PC-3 (cell line): ENCODE data around the gene LRBA. TPM values are rescaled to one million over a fixed set of nuclear protein-coding genes. Genes with fewer than 3 reads are reported as not detected.

ENCODE experiments used
- ATAC-seq: fragments of 200-7000 bp; cut with Tn5 transposase; 2 replicates; pipeline ENCODE4 v1.9.1; 2020; ENCODE audit warnings: mild to moderate bottlenecking, moderate library complexity
- BruUV-seq: library from RNA; stranded (reverse); fragments of 400-500 nt; replicated peaks from 2 replicates; lab custom pipeline; 2021; lab: Mats Ljungman, UMichigan
- CTCF ChIA-PET: fragments of 300-600 bp; sonication (Branson Sonifier 250); formaldehyde crosslinking; loops from one replicate; lab custom pipeline; 2022; ENCODE audit warnings: antibody characterized with exemption; lab: Charles Lee
- POLR2A ChIA-PET: fragments of 300-600 bp; sonication (Branson Sonifier 250); formaldehyde crosslinking; loops from one replicate; lab custom pipeline; 2022; ENCODE audit warnings: antibody characterized with exemption; ENCODE audit not compliant: unreplicated experiment; lab: Charles Lee
- DNase-seq: peaks from one replicate; pipeline ENCODE4 v3.0.0-alpha.2; 2015
- H2AFZ ChIP-seq: fragments of 300-600 bp; sonication (generic); 2 replicates; pipeline ENCODE4 v1.6.0; 2016; ENCODE audit warnings: antibody characterized with exemption, low read length
- H3F3A ChIP-seq: fragments of 300-600 bp; sonication (generic); one replicate; pipeline ENCODE4 v1.6.0; 2017; ENCODE audit warnings: antibody characterized with exemption, low read length, control low read depth, mild to moderate bottlenecking; ENCODE audit not compliant: unreplicated experiment
- H3K27ac ChIP-seq: fragments of 300-600 bp; sonication (generic); 2 replicates; pipeline ENCODE4 v1.5.1; 2016; ENCODE audit warnings: mild to moderate bottlenecking, low read length
- H3K27me3 ChIP-seq: fragments of 300-600 bp; sonication (generic); 2 replicates; pipeline ENCODE4 v1.6.1; 2016; ENCODE audit warnings: low read length, mixed read lengths
- H3K36me3 ChIP-seq: fragments of 300-600 bp; sonication (generic); 2 replicates; pipeline ENCODE4 v1.6.1; 2016; ENCODE audit warnings: low read depth, mixed run types, low read length, mixed read lengths
- H3K4me1 ChIP-seq: fragments of 300-600 bp; sonication (generic); 2 replicates; pipeline ENCODE4 v1.5.1; 2016; ENCODE audit warnings: low read length; ENCODE audit not compliant: insufficient read depth
- H3K4me2 ChIP-seq: fragments of 300-600 bp; sonication (generic); 2 replicates; pipeline ENCODE4 v1.6.0; 2016; ENCODE audit warnings: low read length
- H3K4me3 ChIP-seq: fragments of 300-600 bp; sonication (generic); 2 replicates; pipeline ENCODE4 v1.5.1; 2016; ENCODE audit warnings: mild to moderate bottlenecking, low read length, mixed read lengths
- H3K79me2 ChIP-seq: fragments of 300-600 bp; sonication (generic); 2 replicates; pipeline ENCODE4 v1.6.1; 2017; ENCODE audit warnings: low read length, mixed read lengths
- H3K9ac ChIP-seq: fragments of 300-600 bp; sonication (generic); 2 replicates; pipeline ENCODE4 v1.6.0; 2016; ENCODE audit warnings: mild to moderate bottlenecking, low read length
- H3K9me2 ChIP-seq: fragments of 300-600 bp; sonication (generic); replicated peaks from 2 replicates; pipeline ENCODE4 v1.6.1; 2016; ENCODE audit warnings: mixed run types, low read length, mixed read lengths
- H3K9me3 ChIP-seq: fragments of 300-600 bp; sonication (generic); 2 replicates; pipeline ENCODE4 v1.6.1; 2016; ENCODE audit warnings: low read length, mixed read lengths
- H4K20me1 ChIP-seq: fragments of 300-600 bp; sonication (generic); 2 replicates; pipeline ENCODE4 v1.6.1; 2016; ENCODE audit warnings: low read length, mixed read lengths
- CTCF ChIP-seq: fragments of 300-600 bp; sonication (generic); conservative IDR thresholded peaks from 2 replicates; pipeline ENCODE4 v1.5.1; 2017; ENCODE audit warnings: antibody characterized with exemption, low read depth, mild to moderate bottlenecking, low read length
- EZH2 ChIP-seq: fragments of 300-600 bp; sonication (generic); IDR thresholded peaks from one replicate; pipeline ENCODE4 v1.6.1; 2017; ENCODE audit warnings: antibody characterized with exemption, mild to moderate bottlenecking, low read length; ENCODE audit not compliant: unreplicated experiment
- EZH2phosphoT487 ChIP-seq: fragments of 300-600 bp; sonication (generic); IDR thresholded peaks from 2 replicates; pipeline ENCODE4 v1.6.1; 2018; ENCODE audit warnings: mild to moderate bottlenecking, antibody characterized with exemption, low read length, borderline replicate concordance
- intact Hi-C: fragments of 100-400 bp; cut with micrococcal nuclease; formaldehyde crosslinking; loops from 2 replicates; pipeline ENCODE4 v1.9.0; 2023
- total RNA-seq: library from RNA; depleted of rRNA; stranded (reverse); fragments of >200 nt; gene quantifications from 2 replicates; pipeline ENCODE4 v1.2.3, GENCODE V29; 2014

Gene LRBA
- total RNA-seq, 1 experiment from 2014 or later, result 40.8 TPM

GRCh38 chr4:150852216-150852615 lies 162.9 kb downstream of the LRBA start:
- CTCF ChIA-PET, result no interaction called here
- Histone ChIP-seq H2AFZ (no peak overlapping the region), H3K9me2 (no peaks in the 10 kb centered on the region), H3K4me1 (peaks cover 26% of the 10 kb centered on the region), H3K36me3 (peaks cover 3% of the 10 kb centered on the region; the same call in 1 of the 2 replicates), H3F3A (no peaks in the 10 kb centered on the region), H3K79me2 (no peaks in the 10 kb centered on the region), H3K4me2 (no peak overlapping the region), H3K4me3 (no peak overlapping the region), H3K9me3 (no peaks in the 10 kb centered on the region), H3K9ac (no peak overlapping the region), H4K20me1 (no peaks in the 10 kb centered on the region), H3K27ac (no peak overlapping the region), H3K27me3 (no peaks in the 10 kb centered on the region)
- TSS peak; percentile 64 for BruUV-seq
- no peak for DNase-seq
- POLR2A ChIA-PET, result no interaction called here
- ATAC-seq, result no peak
- intact Hi-C loops, result no loop called here
- no peak for TF ChIP-seq EZH2
- no peak for TF ChIP-seq EZH2phosphoT487
- no peak for TF ChIP-seq CTCF

- Histone ChIP-seq H3F3A (no peaks in the 10 kb centered on the region), H3K4me2 (peak overlapping the region; percentile 28; the same call in 1 of the 2 replicates), H3K27ac (0 out of 2 replicates have a peak overlapping the region, but pooled peaks have one; percentile 8), H4K20me1 (no peaks in the 10 kb centered on the region), H3K9me2 (no peaks in the 10 kb centered on the region), H3K36me3 (peaks cover 3% of the 10 kb centered on the region; the same call in 1 of the 2 replicates), H3K4me1 (peaks cover 20% of the 10 kb centered on the region), H2AFZ (no peak overlapping the region), H3K27me3 (no peaks in the 10 kb centered on the region), H3K4me3 (no peak overlapping the region), H3K9ac (no peak overlapping the region), H3K79me2 (no peaks in the 10 kb centered on the region), H3K9me3 (no peaks in the 10 kb centered on the region)
- no TSS peak for BruUV-seq
- ATAC-seq (peak; percentile 85), DNase-seq (peak; percentile 75)
- POLR2A ChIA-PET, result no interaction called here
- no peak for TF ChIP-seq EZH2phosphoT487
- no peak for TF ChIP-seq EZH2
- no peak for TF ChIP-seq CTCF
- CTCF ChIA-PET, result no interaction called here
- intact Hi-C loops, result no loop called here
Measured at GRCh38 chr4:150849016-150849415, 166.1 kb downstream of the LRBA start.

- Histone ChIP-seq H3K36me3 (no peaks in the 10 kb centered on the region), H2AFZ (no peak overlapping the region), H3K4me1 (no peaks in the 10 kb centered on the region; the same call in 1 of the 2 replicates), H3K27ac (no peak overlapping the region), H3K4me2 (no peak overlapping the region), H3F3A (no peaks in the 10 kb centered on the region), H3K9me2 (no peaks in the 10 kb centered on the region), H4K20me1 (no peaks in the 10 kb centered on the region), H3K9me3 (no peaks in the 10 kb centered on the region), H3K4me3 (no peak overlapping the region), H3K27me3 (no peaks in the 10 kb centered on the region), H3K9ac (no peak overlapping the region), H3K79me2 (no peaks in the 10 kb centered on the region)
- ATAC-seq, result no peak
- intact Hi-C loops, result no loop called here
- TF ChIP-seq EZH2 (no peak), EZH2phosphoT487 (no peak), CTCF (no peak)
- ChIA-PET CTCF (no interaction called here), POLR2A (no interaction called here)
- no peak for DNase-seq
- no TSS peak for BruUV-seq
Measured at GRCh38 chr4:150828159-150828558, 186.9 kb downstream of the LRBA start.
